Large intestine (tissue), 1 donor: Measurements from ENCODE around the gene TCEAL7. TPM values are rescaled to one million over a fixed set of nuclear protein-coding genes. Genes with fewer than 3 reads are reported as not detected.

ENCODE experiments used
- polyA plus RNA-seq: library from polyadenylated mRNA; unstranded; fragments of 120-200 nt; gene quantifications from one replicate; pipeline ENCODE4 v1.2.1, GENCODE V29; 2013

The TCEAL7 gene
- polyA plus RNA-seq, 1 donor = 27.3 TPM

Other genes starting within 250 kb of the TCEAL7 start
- gene NXF3, start 237.1 kb upstream of the TCEAL7 start, polyA plus RNA-seq = 0.52 TPM
- gene BEX4, start 115.1 kb upstream of the TCEAL7 start, polyA plus RNA-seq = 94.7 TPM
- 114 TPM for gene TCEAL8, start 75.1 kb upstream of the TCEAL7 start, polyA plus RNA-seq
- gene TCEAL5, start 53.5 kb upstream of the TCEAL7 start, polyA plus RNA-seq = 6.2 TPM
- gene BEX2, start 19.2 kb upstream of the TCEAL7 start, polyA plus RNA-seq = 55.9 TPM
- 135 TPM for gene TCEAL9, start 26.3 kb downstream of the TCEAL7 start, polyA plus RNA-seq
- gene BEX3, start 46.3 kb downstream of the TCEAL7 start, polyA plus RNA-seq = 191 TPM
- gene RAB40A, start 189.2 kb downstream of the TCEAL7 start, polyA plus RNA-seq = 1.8 TPM